ENCODE data around the gene TSPAN4. TPM values are rescaled to one million over a fixed set of nuclear protein-coding genes. Genes with fewer than 3 reads are reported as not detected.

The TSPAN4 gene
- total and polyA plus RNA-seq, 4 experiments from 2014 or later = 1.8 to 5.8 (median 4.4) TPM

DNA sequence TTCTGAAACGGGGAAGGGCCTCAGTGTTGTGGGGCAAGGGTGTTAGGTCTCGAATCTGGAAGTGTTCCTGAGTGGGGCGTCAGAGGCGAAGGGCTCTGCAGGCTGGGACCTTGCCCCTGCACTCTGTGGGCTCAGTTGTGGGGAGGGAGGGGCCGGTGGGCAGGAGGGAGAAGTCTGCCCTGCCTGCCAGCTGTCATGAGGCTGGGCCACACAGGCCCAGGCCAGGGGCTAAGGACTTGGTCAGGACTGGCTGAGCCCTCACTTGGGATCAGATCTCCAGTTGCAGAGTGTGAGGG is 14.8 kb upstream of the TSPAN4 start, which contains the start of gene CRACR2B:
TSS of gene CRACR2B (plus strand) at position 23 of the 296 bp plus-strand sequence. CDS start 689 bp downstream, outside the sequence.
- peak within 1 kb of the TSS; percentile 66 to 80 (median 75) for H3K4me3 Mint-ChIP-seq
- Histone ChIP-seq H3K27me3 (ENCODE audit: insufficient read depth, low read length) (peaks cover 3% of the 10 kb centered on the region), H3K4me3 (ENCODE audit: low read length in 2 of 2) (peak within 1 kb of the TSS in 1 of 2 donors; percentile 35), H3K4me1 (ENCODE audit: insufficient read depth, low read length) (peaks cover 53% of the 10 kb centered on the region), H3K9me3 (ENCODE audit: control insufficient read depth in 1 of 2, low read length in 2 of 2) (no peaks in the 10 kb centered on the region), H3K27ac (ENCODE audit: low read depth, low read length) (no peak within 1 kb of the TSS), H3K36me3 (ENCODE audit: insufficient read depth, low read length) (peaks cover 5% of the 10 kb centered on the region)
- POLR2A ChIA-PET (ENCODE audit: partially characterized antibody) = interaction anchor here (0.8 to 2.4 kb wide), 4 partner anchors 10 to 122 kb away, joined by 3 to 7 read pairs (median 4); partner anchors contain the start of genes EPS8L2 and RPLP2
- H3K4me1 Mint-ChIP-seq = peaks cover 5 to 38% (median 22%) of the 10 kb centered on the region in 4 donors
- peak within 1 kb of the TSS in 2 of 7 donors; percentile 36 to 42 for H3K27ac Mint-ChIP-seq
- intact Hi-C loops (cut with micrococcal nuclease) = no loop called here
- DNase-seq = no peak
- H3K27me3 Mint-ChIP-seq = peaks cover 9 to 19% of the 10 kb centered on the region in 2 donors
- no peaks in the 10 kb centered on the region for H3K9me3 Mint-ChIP-seq
- H3K36me3 Mint-ChIP-seq = peaks cover 8 to 9% of the 10 kb centered on the region in 2 donors
- CTCF ChIA-PET (ENCODE audit: partially characterized antibody) = no interaction called here

DNA sequence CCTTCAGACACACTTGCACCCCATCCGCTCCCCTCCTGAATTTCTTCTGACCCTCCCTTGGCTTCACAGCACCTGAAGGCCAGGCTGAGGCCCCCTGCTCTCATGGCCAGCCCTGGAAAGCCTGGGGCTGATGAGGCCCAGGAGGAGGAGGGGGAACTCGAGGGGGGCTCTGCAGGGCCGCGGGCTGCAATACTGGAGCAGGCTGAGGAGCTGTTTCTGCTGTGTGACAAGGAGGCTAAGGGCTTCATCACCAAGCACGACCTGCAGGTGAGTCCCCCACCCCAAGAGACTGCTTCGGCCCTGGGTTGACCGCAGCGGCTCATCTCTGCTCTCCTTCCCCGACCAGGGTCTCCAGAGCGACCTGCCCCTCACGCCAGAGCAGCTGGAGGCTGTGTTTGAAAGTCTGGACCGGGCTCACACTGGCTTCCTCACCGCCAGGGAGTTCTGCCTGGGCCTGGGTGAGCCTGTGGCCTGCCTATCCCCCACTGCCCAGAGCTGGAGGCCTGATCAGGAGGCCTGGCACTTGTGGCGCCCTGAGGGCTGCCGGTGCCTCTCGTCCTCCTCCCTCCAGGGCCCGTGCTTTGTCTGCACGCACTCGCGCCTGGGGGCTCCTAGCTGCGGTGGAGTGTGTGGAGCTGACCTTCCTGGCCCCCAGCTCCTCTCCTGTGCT is 14.0 kb upstream of the TSPAN4 start:
- Histone ChIP-seq H3K27me3 (ENCODE audit: insufficient read depth, low read length) (peaks cover 3% of the 10 kb centered on the region), H3K4me1 (ENCODE audit: insufficient read depth, low read length) (peaks cover 56% of the 10 kb centered on the region), H3K9me3 (ENCODE audit: control insufficient read depth in 1 of 2, low read length in 2 of 2) (no peaks in the 10 kb centered on the region), H3K36me3 (ENCODE audit: insufficient read depth, low read length) (peaks cover 5% of the 10 kb centered on the region), H3K27ac (ENCODE audit: low read depth, low read length) (no peak overlapping the region), H3K4me3 (ENCODE audit: low read length in 2 of 2) (no peak overlapping the region)
- H3K9me3 Mint-ChIP-seq = no peaks in the 10 kb centered on the region
- POLR2A ChIA-PET (ENCODE audit: partially characterized antibody) = interaction anchor here (0.8 to 7.2 kb wide), 6 partner anchors 8 to 123 kb away, joined by 3 to 101 read pairs (median 6); partner anchors contain the start of genes EPS8L2, PNPLA2, POLR2L and RPLP2
- H3K4me3 Mint-ChIP-seq = peak overlapping the region in 5 of 8 donors; percentile 44 to 70 (median 60)
- H3K27ac Mint-ChIP-seq = peak overlapping the region in 1 of 7 donors; percentile 42
- CTCF ChIA-PET (ENCODE audit: partially characterized antibody) = no interaction called here
- DNase-seq = no peak
- H3K4me1 Mint-ChIP-seq = peaks cover 5 to 38% (median 22%) of the 10 kb centered on the region in 4 donors
- H3K27me3 Mint-ChIP-seq = peaks cover 9 to 19% of the 10 kb centered on the region in 2 donors
- peaks cover 7 to 8% of the 10 kb centered on the region in 2 donors for H3K36me3 Mint-ChIP-seq
- intact Hi-C loops (cut with micrococcal nuclease) = no loop called here

DNA sequence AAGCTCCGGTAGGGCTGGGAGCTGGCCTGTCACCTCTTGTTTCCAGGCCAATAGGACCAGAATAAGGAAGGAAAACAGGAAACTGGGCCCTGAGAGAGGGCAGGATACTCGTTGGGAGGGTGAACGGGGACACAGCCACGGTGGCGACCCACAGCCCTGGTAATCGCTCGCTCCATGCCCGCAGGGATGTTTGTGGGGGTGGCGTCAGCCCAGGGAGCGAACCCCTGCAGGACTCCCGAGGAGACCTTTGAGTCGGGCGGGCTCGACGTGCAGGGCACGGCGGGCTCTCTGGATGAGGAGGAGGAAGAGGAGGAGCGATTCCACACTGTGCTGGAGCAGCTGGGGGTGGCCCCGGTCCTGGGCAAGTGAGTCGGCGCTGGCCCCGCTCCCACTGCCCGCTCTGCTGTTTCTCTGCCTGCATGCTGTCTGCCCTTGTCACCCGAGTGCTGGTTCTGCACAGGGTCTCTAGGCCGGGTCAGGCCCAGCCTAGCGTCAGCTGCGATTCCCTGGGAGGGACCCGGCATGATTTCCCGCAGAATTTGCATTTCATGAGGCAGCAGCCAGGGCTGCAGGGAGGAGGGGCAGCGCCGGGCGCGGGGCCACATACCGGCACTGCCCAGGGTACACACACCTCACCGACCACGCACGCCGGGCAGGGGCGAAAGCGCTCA is 13.3 kb upstream of the TSPAN4 start:
- no peaks in the 10 kb centered on the region for H3K9me3 Mint-ChIP-seq
- H3K36me3 Mint-ChIP-seq = peaks cover 7 to 8% of the 10 kb centered on the region in 2 donors
- no peak overlapping the region for H3K27ac Mint-ChIP-seq
- Histone ChIP-seq H3K9me3 (ENCODE audit: control insufficient read depth in 1 of 2, low read length in 2 of 2) (no peaks in the 10 kb centered on the region), H3K36me3 (ENCODE audit: insufficient read depth, low read length) (peaks cover 5% of the 10 kb centered on the region), H3K27me3 (ENCODE audit: insufficient read depth, low read length) (peaks cover 3% of the 10 kb centered on the region), H3K4me3 (ENCODE audit: low read length in 2 of 2) (no peak overlapping the region), H3K27ac (ENCODE audit: low read depth, low read length) (no peak overlapping the region), H3K4me1 (ENCODE audit: insufficient read depth, low read length) (peaks cover 63% of the 10 kb centered on the region)
- H3K27me3 Mint-ChIP-seq = peaks cover 9 to 19% of the 10 kb centered on the region in 2 donors
- peak overlapping the region in 6 of 8 donors; percentile 31 to 64 (median 54) for H3K4me3 Mint-ChIP-seq
- ChIA-PET CTCF (ENCODE audit: partially characterized antibody) (no interaction called here), POLR2A (ENCODE audit: partially characterized antibody) (interaction anchor here (0.8 to 7.2 kb wide), 5 partner anchors 9 to 20 kb away, joined by 3 to 101 read pairs (median 7); partner anchors contain the start of genes PNPLA2, POLR2L, RPLP2 and TSPAN4)
- DNase-seq = no peak
- intact Hi-C loops (cut with micrococcal nuclease) = no loop called here
- H3K4me1 Mint-ChIP-seq = peaks cover 5 to 41% (median 24%) of the 10 kb centered on the region in 4 donors

DNA sequence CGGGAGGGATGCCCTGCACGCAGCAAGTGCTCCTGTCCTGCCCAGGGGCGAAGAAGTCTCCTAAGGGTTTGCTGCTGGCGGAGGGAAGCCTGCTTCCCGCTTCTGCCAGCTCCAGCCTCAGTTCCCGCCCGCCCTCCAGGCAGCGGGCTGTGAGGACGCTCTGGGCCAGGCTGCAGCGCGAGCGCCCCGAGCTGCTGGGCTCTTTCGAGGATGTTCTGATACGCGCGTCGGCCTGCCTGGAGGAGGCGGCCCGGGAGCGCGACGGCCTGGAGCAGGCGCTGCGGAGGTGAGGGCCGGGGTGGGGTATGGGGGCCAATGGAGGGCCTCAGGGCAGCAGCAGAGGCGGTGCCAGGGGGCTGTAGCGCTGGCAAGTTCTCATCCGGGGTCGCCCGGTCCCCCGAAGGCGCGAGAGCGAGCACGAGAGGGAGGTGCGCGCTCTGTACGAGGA is 12.8 kb upstream of the TSPAN4 start:
- H3K36me3 ChIP-seq (ENCODE audit: insufficient read depth, low read length) = peaks cover 2% of the 10 kb centered on the region
- Mint-ChIP-seq H3K27me3 (peaks cover 9 to 19% of the 10 kb centered on the region in 2 donors), H3K27ac (no peak overlapping the region), H3K4me1 (peaks cover 5 to 45% (median 24%) of the 10 kb centered on the region in 4 donors), H3K4me3 (peak overlapping the region in 7 of 8 donors; percentile 21 to 57 (median 46)), H3K36me3 (peaks cover 5 to 6% of the 10 kb centered on the region in 2 donors), H3K9me3 (no peaks in the 10 kb centered on the region)
- POLR2A ChIA-PET (ENCODE audit: partially characterized antibody) = interaction anchor here (0.8 to 7.2 kb wide), 5 partner anchors 8 to 21 kb away, joined by 3 to 101 read pairs (median 12); partner anchors contain the start of genes PNPLA2, POLR2L, RPLP2 and TSPAN4
- H3K27ac ChIP-seq (ENCODE audit: low read depth, low read length) = no peak overlapping the region
- intact Hi-C loops (cut with micrococcal nuclease) = no loop called here
- H3K9me3 ChIP-seq (ENCODE audit: control insufficient read depth in 1 of 2, low read length in 2 of 2) = no peaks in the 10 kb centered on the region
- CTCF ChIA-PET (ENCODE audit: partially characterized antibody) = no interaction called here
- H3K4me1 ChIP-seq (ENCODE audit: insufficient read depth, low read length) = peaks cover 63% of the 10 kb centered on the region
- H3K4me3 ChIP-seq (ENCODE audit: low read length in 2 of 2) = no peak overlapping the region
- peaks cover 3% of the 10 kb centered on the region for H3K27me3 ChIP-seq (ENCODE audit: insufficient read depth, low read length)
- no peak for DNase-seq

DNA sequence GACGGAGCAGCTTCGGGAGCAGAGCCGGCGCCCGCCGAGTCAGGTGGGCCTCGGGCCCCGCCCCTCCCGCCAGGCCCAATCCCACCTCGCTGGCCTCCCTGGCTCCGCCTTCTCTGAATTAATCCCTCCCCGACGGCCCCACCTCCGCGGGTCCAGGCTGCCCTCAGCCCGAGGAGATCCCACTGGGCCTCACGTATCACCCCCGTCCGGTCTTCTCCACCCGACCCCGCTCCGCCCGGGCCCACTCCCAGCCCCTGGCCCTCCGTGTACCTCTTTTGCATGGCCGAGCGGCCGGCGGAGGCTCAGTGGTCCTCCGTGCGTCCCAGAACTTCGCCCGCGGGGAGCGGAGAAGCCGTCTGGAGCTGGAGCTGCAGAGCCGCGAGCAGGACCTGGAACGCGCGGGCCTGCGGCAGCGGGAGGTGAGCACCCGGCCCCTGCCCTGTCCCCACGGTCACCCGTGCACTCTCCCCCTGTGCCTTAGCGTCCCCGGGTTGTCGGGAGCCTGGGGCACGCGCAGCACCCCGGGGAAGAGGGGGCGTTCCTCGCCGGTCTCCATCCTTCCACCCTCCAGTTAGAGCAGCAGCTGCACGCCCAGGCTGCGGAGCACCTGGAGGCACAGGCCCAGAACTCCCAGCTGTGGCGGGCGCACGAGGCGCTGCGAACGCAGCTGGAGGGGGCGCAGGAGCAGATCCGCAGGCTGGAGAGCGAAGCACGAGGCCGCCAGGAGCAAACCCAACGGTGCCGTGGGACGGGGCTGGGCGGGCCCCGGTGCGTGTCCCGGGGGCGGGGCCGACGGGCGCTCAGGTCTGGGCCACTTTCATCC is 12.1 kb upstream of the TSPAN4 start:
- H3K27me3 Mint-ChIP-seq = peaks cover 9 to 19% of the 10 kb centered on the region in 2 donors
- Histone ChIP-seq H3K27me3 (ENCODE audit: insufficient read depth, low read length) (peaks cover 3% of the 10 kb centered on the region), H3K9me3 (ENCODE audit: control insufficient read depth in 1 of 2, low read length in 2 of 2) (no peaks in the 10 kb centered on the region), H3K36me3 (ENCODE audit: insufficient read depth, low read length) (no peaks in the 10 kb centered on the region), H3K27ac (ENCODE audit: low read depth, low read length) (no peak overlapping the region), H3K4me1 (ENCODE audit: insufficient read depth, low read length) (peaks cover 63% of the 10 kb centered on the region), H3K4me3 (ENCODE audit: low read length in 2 of 2) (peak overlapping the region in 1 of 2 donors; percentile 35)
- H3K4me3 Mint-ChIP-seq = peak overlapping the region in 7 of 8 donors; percentile 25 to 66 (median 57)
- CTCF ChIA-PET (ENCODE audit: partially characterized antibody) = no interaction called here
- H3K27ac Mint-ChIP-seq = no peak overlapping the region
- no peaks in the 10 kb centered on the region for H3K36me3 Mint-ChIP-seq
- POLR2A ChIA-PET (ENCODE audit: partially characterized antibody) = interaction anchor here (1.0 to 7.2 kb wide), 5 partner anchors 10 to 25 kb away, joined by 3 to 101 read pairs (median 12); partner anchors contain the start of genes PIDD1, PNPLA2, POLR2L and RPLP2
- H3K9me3 Mint-ChIP-seq = no peaks in the 10 kb centered on the region
- peak in 4 of 5 donors; percentile 26 to 61 (median 38) for DNase-seq
- H3K4me1 Mint-ChIP-seq = peaks cover 5 to 45% (median 24%) of the 10 kb centered on the region in 4 donors
- intact Hi-C loops (cut with micrococcal nuclease) = no loop called here

DNA sequence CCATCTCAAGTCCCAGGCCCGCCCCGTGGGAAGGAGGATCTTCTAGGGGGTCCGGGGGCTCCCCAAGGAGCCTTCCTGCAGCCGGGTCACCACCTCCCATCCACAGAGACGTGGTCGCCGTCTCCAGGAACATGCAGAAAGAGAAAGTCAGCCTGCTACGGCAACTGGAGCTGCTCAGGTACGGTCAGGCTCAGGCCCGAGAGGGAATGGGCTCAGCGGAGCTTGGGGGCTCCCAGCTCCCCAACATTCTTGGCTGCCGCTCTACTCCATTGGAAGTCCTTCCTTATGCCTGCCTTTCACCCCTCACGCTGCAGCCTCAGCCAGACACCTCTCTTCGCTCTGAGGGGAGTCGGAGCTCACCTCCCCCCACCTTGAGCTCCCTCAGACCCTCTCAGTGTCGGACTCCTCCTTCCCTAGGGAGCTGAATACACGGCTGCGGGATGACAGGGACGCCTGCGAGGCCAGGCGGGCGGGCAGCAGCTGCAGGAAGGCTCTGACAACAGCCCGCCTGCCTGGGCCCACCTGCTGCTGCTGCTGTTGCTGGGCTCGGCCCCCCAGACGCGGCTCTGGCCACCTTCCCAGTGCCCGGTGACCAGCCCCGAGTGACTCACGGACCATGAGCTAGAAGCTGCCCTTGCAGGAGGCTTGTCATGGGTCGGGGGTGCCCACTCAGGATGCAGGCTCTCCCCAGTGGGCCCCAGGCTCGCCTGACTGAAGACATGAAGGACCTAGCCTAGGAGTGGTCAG is 11.4 kb upstream of the TSPAN4 start:
- Mint-ChIP-seq H3K27ac (peak overlapping the region in 2 of 7 donors; percentile 19 to 63), H3K4me1 (peaks cover 5 to 45% (median 24%) of the 10 kb centered on the region in 4 donors), H3K27me3 (peaks cover 9 to 19% of the 10 kb centered on the region in 2 donors), H3K9me3 (no peaks in the 10 kb centered on the region), H3K36me3 (no peaks in the 10 kb centered on the region), H3K4me3 (peak overlapping the region in 7 of 8 donors; percentile 21 to 81 (median 44))
- H3K4me3 ChIP-seq (ENCODE audit: low read length in 2 of 2) = peak overlapping the region in 1 of 2 donors; percentile 35
- intact Hi-C loops (cut with micrococcal nuclease) = no loop called here
- H3K9me3 ChIP-seq (ENCODE audit: control insufficient read depth in 1 of 2, low read length in 2 of 2) = no peaks in the 10 kb centered on the region
- peaks cover 3% of the 10 kb centered on the region for H3K27me3 ChIP-seq (ENCODE audit: insufficient read depth, low read length)
- no peaks in the 10 kb centered on the region for H3K36me3 ChIP-seq (ENCODE audit: insufficient read depth, low read length)
- peaks cover 61% of the 10 kb centered on the region for H3K4me1 ChIP-seq (ENCODE audit: insufficient read depth, low read length)
- no peak overlapping the region for H3K27ac ChIP-seq (ENCODE audit: low read depth, low read length)
- POLR2A ChIA-PET (ENCODE audit: partially characterized antibody) = interaction anchor here (1.0 to 7.2 kb wide), 5 partner anchors 11 to 26 kb away, joined by 3 to 101 read pairs (median 12); partner anchors contain the start of genes PIDD1, PNPLA2, POLR2L and RPLP2
- no peak for DNase-seq
- CTCF ChIA-PET (ENCODE audit: partially characterized antibody) = interaction anchor here (1.5 kb wide), 1 partner anchor 17 kb away, joined by 3 read pairs; no protein-coding TSS in a partner anchor
